Gastrocnemius medialis (tissue), 4 donors: ENCODE results near the gene PTPA.

Experiments
- CTCF ChIP-seq, 5 experiments: fragments of 450-650 bp in 3 of 5; fragments of 200-600 bp in 2 of 5; sonication (generic) in 2 of 5; IDR thresholded peaks in 4 of 5; conservative IDR thresholded peaks in 1 of 5; 1 replicate in 4 of 5; 2 replicates in 1 of 5; pipeline ENCODE4 v1.5.1; 2016 to 2019; ENCODE audit warnings: antibody characterized with exemption in 5 of 5, mild to moderate bottlenecking in 3 of 5, moderate library complexity in 3 of 5
- POLR2A ChIP-seq, 2 donors: fragments of 450-650 bp; IDR thresholded peaks; one replicate each; pipeline ENCODE4 v1.6.1; 2017; ENCODE audit warnings: antibody characterized with exemption in 2 of 2, mild to moderate bottlenecking in 2 of 2, moderate library complexity in 2 of 2

- no peak for TF ChIP-seq CTCF (IDR thresholded peaks at IDR 0.05 in 4 of 5, conservative IDR thresholded peaks at IDR 0.05 in 1 of 5)
- TF ChIP-seq POLR2A (IDR thresholded peaks at IDR 0.05) = no peak
These were observed 10.3 kb downstream of the PTPA start for GRCh38 chr9:129121483-129121882.
